Prostate gland (tissue), 2 donors: ENCODE results near the gene IL6. TPM values are rescaled to one million over a fixed set of nuclear protein-coding genes. Genes with fewer than 3 reads are reported as not detected.

Experiments used
- DNase-seq: peaks from one replicate; pipeline ENCODE4 v3.0.0-alpha.2; 2019; ENCODE audit warnings: low spot score
- H3K27ac ChIP-seq, 2 donors: fragments of 200-600 bp; sonication (generic); 2 replicates each; pipeline ENCODE4 v1.5.1; 2017 to 2019
- H3K27me3 ChIP-seq: fragments of 200-600 bp; sonication (generic); replicated peaks from 2 replicates; pipeline ENCODE4 v1.5.1; 2019; ENCODE audit not compliant: insufficient read depth
- H3K36me3 ChIP-seq, 2 donors: fragments of 200-600 bp; sonication (generic); 1 replicate in 1 of 2; 2 replicates in 1 of 2; pipeline versions ENCODE4 v1.5.1 to v1.8.1; 2017 to 2019
- H3K4me1 ChIP-seq: fragments of 200-600 bp; sonication (generic); replicated peaks from 2 replicates; pipeline ENCODE4 v1.5.1; 2019
- H3K4me3 ChIP-seq, 2 donors: fragments of 200-600 bp; sonication (generic); 2 replicates each; pipeline ENCODE4 v1.5.1; 2017 to 2019
- H3K9me3 ChIP-seq: fragments of 200-600 bp; sonication (generic); 2 replicates; pipeline ENCODE4 v1.5.1; 2017
- CTCF ChIP-seq, 4 experiments: fragments of 200-600 bp in 2 of 4; fragments of 450-650 bp in 2 of 4; sonication (generic) in 2 of 4; IDR thresholded peaks; 1 replicate in 3 of 4; 2 replicates in 1 of 4; pipeline ENCODE4 v1.5.1; 2016 to 2019; ENCODE audit warnings: antibody characterized with exemption in 4 of 4, mild to moderate bottlenecking in 2 of 4, moderate library complexity in 2 of 4
- POLR2A ChIP-seq: fragments of 450-650 bp; IDR thresholded peaks from one replicate; pipeline ENCODE4 v1.6.1; 2016; ENCODE audit warnings: antibody characterized with exemption, mild to moderate bottlenecking
- POLR2AphosphoS5 ChIP-seq: sonication (generic); formaldehyde crosslinking; IDR thresholded peaks from one replicate; pipeline ENCODE4 v1.6.1; 2017; ENCODE audit warnings: antibody characterized with exemption
- WGBS: methylation state at CpG from one replicate; pipeline ENCODE4 v1.1.5; 2018; 5-methylcytosine and 5-hydroxymethylcytosine counted together
- intact Hi-C: fragments of 100-400 bp; cut with DNase I; formaldehyde crosslinking; loops from one replicate; pipeline ENCODE4 v1.14.2; 2022
- total RNA-seq, 2 donors: library from RNA; depleted of rRNA; stranded (reverse); fragments of >200 nt; gene quantifications; one replicate each; pipeline ENCODE4 v1.1.0, GENCODE V29; 2016

IL6 gene
- total RNA-seq, 2 donors from 2014 or later = not detected

GRCh38 chr7:22758576-22758975 lies 31.6 kb downstream of the IL6 start:
- DNase-seq = no peak
- H3K4me1 ChIP-seq = no peaks in the 10 kb centered on the region
- TF ChIP-seq POLR2A (no peak), CTCF (IDR thresholded peaks at IDR 0.05) (no peak), POLR2AphosphoS5 (no peak)
- no peak overlapping the region for H3K27ac ChIP-seq
- intact Hi-C loops = no loop called here
- H3K4me3 ChIP-seq = no peak overlapping the region
- no peaks in the 10 kb centered on the region for H3K27me3 ChIP-seq
- 96% methylated on average over 2 of the region's 2 CpGs for WGBS
- H3K36me3 ChIP-seq = no peaks in the 10 kb centered on the region
- no peaks in the 10 kb centered on the region for H3K9me3 ChIP-seq

GRCh38 chr7:22759721-22760120 lies 32.7 kb downstream of the IL6 start:
- H3K9me3 ChIP-seq = no peaks in the 10 kb centered on the region
- H3K27ac ChIP-seq = no peak overlapping the region
- no peaks in the 10 kb centered on the region for H3K4me1 ChIP-seq
- no peaks in the 10 kb centered on the region for H3K27me3 ChIP-seq
- H3K4me3 ChIP-seq = no peak overlapping the region
- no peak for DNase-seq
- no peak for TF ChIP-seq CTCF (IDR thresholded peaks at IDR 0.05)
- TF ChIP-seq POLR2AphosphoS5 = no peak
- TF ChIP-seq POLR2A = no peak
- intact Hi-C loops = no loop called here
- no peaks in the 10 kb centered on the region for H3K36me3 ChIP-seq

- no peaks in the 10 kb centered on the region for H3K4me1 ChIP-seq
- intact Hi-C loops = no loop called here
- H3K27ac ChIP-seq = no peak overlapping the region
- H3K36me3 ChIP-seq = no peaks in the 10 kb centered on the region
- 63% methylated on average over 3 of the region's 3 CpGs for WGBS
- TF ChIP-seq POLR2AphosphoS5 = no peak
- no peak for TF ChIP-seq CTCF (IDR thresholded peaks at IDR 0.05)
- no peak for TF ChIP-seq POLR2A
- no peaks in the 10 kb centered on the region for H3K9me3 ChIP-seq
- H3K4me3 ChIP-seq = no peak overlapping the region
- H3K27me3 ChIP-seq = no peaks in the 10 kb centered on the region
- DNase-seq = no peak
These were observed 35.9 kb downstream of the IL6 start for GRCh38 chr7:22762866-22763265.

GRCh38 chr7:22765609-22766008 lies 38.6 kb downstream of the IL6 start:
- no peak for TF ChIP-seq POLR2AphosphoS5
- TF ChIP-seq POLR2A = no peak
- TF ChIP-seq CTCF (IDR thresholded peaks at IDR 0.05) = no peak

GRCh38 chr7:22771194-22771871 lies 44.3 kb downstream of the IL6 start:
- H3K9me3 ChIP-seq = no peaks in the 10 kb centered on the region
- H3K4me3 ChIP-seq = no peak overlapping the region
- DNase-seq = no peak
- H3K27ac ChIP-seq = no peak overlapping the region
- intact Hi-C loops = no loop called here
- H3K4me1 ChIP-seq = no peaks in the 10 kb centered on the region
- TF ChIP-seq CTCF (IDR thresholded peaks at IDR 0.05) (no peak), POLR2A (no peak), POLR2AphosphoS5 (no peak)
- H3K27me3 ChIP-seq = no peaks in the 10 kb centered on the region
- no peaks in the 10 kb centered on the region for H3K36me3 ChIP-seq
- WGBS = 89% methylated on average over 1 of the region's 1 CpG

More at GRCh38 chr7:22765609-22766008, 38.6 kb downstream of the IL6 start:
- Histone ChIP-seq H3K27ac (no peak overlapping the region), H3K4me3 (no peak overlapping the region), H3K4me1 (no peaks in the 10 kb centered on the region), H3K9me3 (no peaks in the 10 kb centered on the region), H3K27me3 (no peaks in the 10 kb centered on the region), H3K36me3 (no peaks in the 10 kb centered on the region)
- DNase-seq = no peak
- intact Hi-C loops = no loop called here
- 70% methylated on average over 4 of the region's 4 CpGs for WGBS
